Measurements from ENCODE around the gene CD274.
"Not testable (repeated sequence)": the region's sequence is repeated elsewhere in the genome, so short reads cannot be mapped to it uniquely, and the experiment has no call there.

The CD274 gene

DNA sequence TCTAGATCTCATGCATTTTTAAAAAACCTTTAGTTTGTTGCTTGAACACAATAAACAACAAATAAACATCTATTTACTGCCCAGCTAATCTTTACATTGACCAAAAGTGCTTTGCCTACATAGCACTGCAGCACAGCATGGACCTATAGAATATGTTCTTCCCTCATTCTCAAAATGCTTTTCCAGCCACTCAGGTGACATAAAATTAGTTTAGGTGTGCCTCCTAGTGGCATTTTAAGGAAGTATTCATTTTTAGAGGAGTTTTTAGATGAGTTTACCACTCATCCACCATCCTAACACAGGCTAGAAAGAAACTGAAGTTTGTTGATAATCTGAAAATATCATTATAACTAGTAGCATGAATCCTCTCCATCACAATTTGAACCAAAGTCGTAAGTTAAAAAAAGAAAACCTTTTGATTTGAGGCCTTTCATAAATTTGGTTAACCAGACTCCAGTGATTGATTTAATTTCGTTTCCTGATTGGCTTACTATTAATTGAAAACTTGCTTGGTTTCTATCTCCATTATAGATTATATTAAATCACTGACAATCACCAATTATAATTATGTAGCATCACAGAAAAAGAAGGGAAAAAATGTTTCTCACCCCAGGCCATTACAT lies 25.2 kb upstream of the CD274 start:
- Histone ChIP-seq H3K27ac (no peak overlapping the region), H3K9me3 (ENCODE audit: low read depth, low read length) (no peaks in the 10 kb centered on the region), H3K36me3 (ENCODE audit: insufficient read depth, low read length) (no peaks in the 10 kb centered on the region), H3K9ac (ENCODE audit: insufficient read length) (no peak overlapping the region), H3K4me3 (no peak overlapping the region)
- DNase-seq (ENCODE audit: low read depth, low spot score), result peak; percentile 24
- TF ChIP-seq EZH2 (IDR thresholded peaks at IDR 0.05), result no peak
- no peak for TF ChIP-seq POLR2AphosphoS5 (IDR thresholded peaks at IDR 0.05; ENCODE audit: borderline replicate concordance, low read depth, low read length)
- no peak for TF ChIP-seq FOXP2 (optimal IDR thresholded peaks at IDR 0.05; ENCODE audit: control extremely low read depth, extremely low read length, insufficient read depth)

DNA sequence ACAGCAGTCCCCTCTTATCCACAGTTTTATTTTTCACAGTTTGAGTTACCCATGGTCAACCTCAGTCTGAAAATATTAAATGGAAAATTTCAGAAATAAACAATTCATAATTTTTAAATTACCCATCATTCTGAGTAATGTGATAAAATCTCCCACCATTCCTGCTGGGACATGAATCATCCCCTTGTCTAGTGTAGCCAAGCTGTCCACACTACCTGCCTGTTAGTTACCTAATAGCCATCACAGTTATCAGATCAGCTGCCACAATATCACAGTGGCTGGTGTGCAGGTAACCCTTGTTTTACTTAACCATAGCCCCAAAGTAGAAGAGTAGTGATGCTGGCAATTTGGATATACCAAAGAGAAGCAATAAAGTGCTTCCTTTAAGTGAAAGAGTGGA lies 23.3 kb upstream of the CD274 start:
- Histone ChIP-seq H3K36me3 (ENCODE audit: insufficient read depth, low read length) (no peaks in the 10 kb centered on the region), H3K9ac (ENCODE audit: insufficient read length) (no peak overlapping the region), H3K9me3 (ENCODE audit: low read depth, low read length) (no peaks in the 10 kb centered on the region), H3K27ac (no peak overlapping the region), H3K4me3 (no peak overlapping the region)
- TF ChIP-seq FOXP2 (optimal IDR thresholded peaks at IDR 0.05; ENCODE audit: control extremely low read depth, extremely low read length, insufficient read depth) (no peak), POLR2AphosphoS5 (IDR thresholded peaks at IDR 0.05; ENCODE audit: borderline replicate concordance, low read depth, low read length) (no peak), EZH2 (IDR thresholded peaks at IDR 0.05) (no peak)
- DNase-seq (ENCODE audit: low read depth, low spot score), result no peak

DNA sequence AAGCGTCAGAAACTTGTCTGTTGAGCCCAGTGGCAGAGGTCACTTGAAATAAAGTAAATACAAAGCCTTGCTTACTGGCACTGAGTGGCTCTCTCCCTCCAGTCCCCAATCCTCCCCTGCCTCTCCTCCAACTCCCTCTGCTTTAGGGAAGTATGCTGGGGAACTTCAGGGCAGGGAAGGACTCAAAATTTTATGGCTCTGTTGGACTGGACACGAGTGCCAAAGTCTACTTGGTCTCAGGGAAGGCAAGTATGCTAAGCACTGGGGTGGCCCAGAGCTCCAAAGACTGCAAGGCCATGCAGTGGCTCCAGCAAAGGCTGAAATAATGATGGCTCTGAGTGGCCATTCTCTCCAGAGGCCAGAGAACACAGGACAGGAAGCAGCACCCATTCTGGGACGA lies 22.2 kb upstream of the CD274 start:
- no peak for DNase-seq (ENCODE audit: low read depth, low spot score)
- Histone ChIP-seq H3K9ac (ENCODE audit: insufficient read length) (no peak overlapping the region), H3K4me3 (no peak overlapping the region), H3K36me3 (ENCODE audit: insufficient read depth, low read length) (no peaks in the 10 kb centered on the region), H3K9me3 (ENCODE audit: low read depth, low read length) (no peaks in the 10 kb centered on the region), H3K27ac (no peak overlapping the region)
- TF ChIP-seq POLR2AphosphoS5 (IDR thresholded peaks at IDR 0.05; ENCODE audit: borderline replicate concordance, low read depth, low read length) (no peak), EZH2 (IDR thresholded peaks at IDR 0.05) (no peak), FOXP2 (optimal IDR thresholded peaks at IDR 0.05; ENCODE audit: control extremely low read depth, extremely low read length, insufficient read depth) (no peak)

DNA sequence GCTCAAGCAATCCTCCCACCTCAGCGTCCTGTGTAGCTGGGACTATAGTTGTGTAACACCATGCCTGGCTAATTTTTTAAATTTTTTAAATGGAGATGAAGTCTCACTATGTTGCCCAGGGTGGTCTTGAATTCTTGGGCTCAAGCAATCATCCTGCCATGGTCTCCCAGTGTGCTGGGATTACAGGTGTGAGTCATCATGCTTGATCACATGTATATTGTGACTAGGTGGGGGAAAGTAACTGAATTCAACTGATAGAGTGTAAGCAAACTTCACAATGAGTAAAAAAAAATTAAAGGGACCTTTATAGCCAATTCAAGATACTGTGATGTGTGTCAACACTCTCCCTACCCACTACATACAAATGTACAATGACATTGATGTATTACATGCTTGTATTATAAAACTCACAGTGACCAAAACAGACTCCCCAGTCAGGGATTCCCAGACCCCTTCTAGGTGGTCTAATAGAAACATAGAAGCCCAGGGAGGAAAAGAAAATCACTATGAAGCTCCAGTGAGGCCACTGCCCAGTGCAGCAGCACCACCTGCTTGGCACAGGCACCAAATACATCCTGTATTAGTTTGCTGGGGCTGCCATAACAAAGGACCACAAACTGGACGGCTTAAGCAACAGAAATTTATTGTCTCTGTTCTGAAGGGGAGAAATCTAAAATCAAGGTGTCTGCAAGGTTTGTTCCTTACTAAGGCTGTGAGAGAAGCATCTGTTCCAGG lies 21.4 kb upstream of the CD274 start:
- Histone ChIP-seq H3K36me3 (ENCODE audit: insufficient read depth, low read length) (no peaks in the 10 kb centered on the region), H3K27ac (no peak overlapping the region), H3K9ac (ENCODE audit: insufficient read length) (no peak overlapping the region), H3K4me3 (no peak overlapping the region), H3K9me3 (ENCODE audit: low read depth, low read length) (no peaks in the 10 kb centered on the region)
- no peak for TF ChIP-seq FOXP2 (optimal IDR thresholded peaks at IDR 0.05; ENCODE audit: control extremely low read depth, extremely low read length, insufficient read depth)
- no peak for DNase-seq (ENCODE audit: low read depth, low spot score)

DNA sequence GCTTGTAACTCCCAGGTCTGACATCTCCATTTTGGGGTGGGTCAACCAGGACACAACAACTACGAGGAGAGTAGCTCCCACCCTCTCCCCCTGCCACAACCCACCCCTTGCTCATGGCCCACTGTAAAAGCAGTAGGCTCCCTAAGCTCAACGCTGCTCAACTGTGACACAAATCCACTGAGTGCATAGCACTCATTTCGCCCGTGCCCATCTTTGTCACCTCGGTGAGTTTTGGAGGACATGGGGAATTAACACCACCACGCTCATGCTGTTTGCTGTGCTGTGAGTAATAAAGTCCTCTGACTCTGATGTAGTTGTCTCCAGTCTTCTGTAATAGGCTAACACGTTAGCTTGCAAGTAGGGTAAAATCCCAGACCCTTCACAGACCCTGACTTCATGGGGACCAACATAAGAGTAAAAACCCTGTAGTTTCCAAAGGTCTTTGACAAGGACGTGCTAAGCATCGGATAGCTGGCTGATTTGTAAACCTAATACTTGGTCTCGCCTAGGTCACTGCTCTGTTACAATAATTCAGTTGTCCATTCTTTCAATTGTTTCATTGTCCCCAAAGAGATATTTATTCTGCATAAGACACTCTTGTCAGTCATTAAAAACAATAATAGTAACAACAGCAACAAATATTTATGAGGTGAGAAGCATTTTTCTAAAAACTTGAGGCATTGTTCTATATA lies 20.3 kb upstream of the CD274 start:
- TF ChIP-seq FOXP2 (optimal IDR thresholded peaks at IDR 0.05; ENCODE audit: control extremely low read depth, extremely low read length, insufficient read depth), result no peak
- TF ChIP-seq POLR2AphosphoS5 (IDR thresholded peaks at IDR 0.05; ENCODE audit: borderline replicate concordance, low read depth, low read length), result no peak
- TF ChIP-seq EZH2 (IDR thresholded peaks at IDR 0.05), result no peak
- no peak overlapping the region for H3K27ac ChIP-seq
- H3K36me3 ChIP-seq (ENCODE audit: insufficient read depth, low read length), result no peaks in the 10 kb centered on the region
- no peak overlapping the region for H3K9ac ChIP-seq (ENCODE audit: insufficient read length)
- no peak for DNase-seq (ENCODE audit: low read depth, low spot score)
- no peaks in the 10 kb centered on the region for H3K9me3 ChIP-seq (ENCODE audit: low read depth, low read length)
- H3K4me3 ChIP-seq, result no peak overlapping the region

DNA sequence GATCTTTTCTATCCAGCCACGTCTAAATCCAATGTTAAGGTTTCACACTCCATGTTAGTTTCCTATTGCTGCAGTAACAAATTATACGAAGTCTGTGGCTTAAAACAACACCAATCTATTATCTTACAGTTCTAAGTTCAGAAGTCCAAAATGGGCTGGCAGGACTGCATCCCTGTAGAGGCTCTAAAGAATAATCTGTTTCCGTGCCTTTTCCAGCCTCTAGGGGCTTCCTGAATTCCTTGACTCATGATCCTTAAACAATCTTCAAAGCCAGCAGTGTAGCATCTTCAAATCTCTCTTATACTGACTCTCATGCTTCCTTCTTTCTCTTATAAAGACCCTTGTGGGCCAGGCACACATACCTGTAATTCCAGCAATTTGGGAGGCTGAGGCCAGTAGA lies 19.4 kb upstream of the CD274 start:
- no peak overlapping the region for H3K27ac ChIP-seq
- no peak overlapping the region for H3K4me3 ChIP-seq
- H3K36me3 ChIP-seq (ENCODE audit: insufficient read depth, low read length), result 0 out of 2 replicates have a peak, but pooled peaks cover 4% of the 10 kb centered on the region
- DNase-seq (ENCODE audit: low read depth, low spot score), result no peak
- TF ChIP-seq FOXP2 (optimal IDR thresholded peaks at IDR 0.05; ENCODE audit: control extremely low read depth, extremely low read length, insufficient read depth), result no peak
- H3K9ac ChIP-seq (ENCODE audit: insufficient read length), result no peak overlapping the region
- H3K9me3 ChIP-seq (ENCODE audit: low read depth, low read length), result no peaks in the 10 kb centered on the region

DNA sequence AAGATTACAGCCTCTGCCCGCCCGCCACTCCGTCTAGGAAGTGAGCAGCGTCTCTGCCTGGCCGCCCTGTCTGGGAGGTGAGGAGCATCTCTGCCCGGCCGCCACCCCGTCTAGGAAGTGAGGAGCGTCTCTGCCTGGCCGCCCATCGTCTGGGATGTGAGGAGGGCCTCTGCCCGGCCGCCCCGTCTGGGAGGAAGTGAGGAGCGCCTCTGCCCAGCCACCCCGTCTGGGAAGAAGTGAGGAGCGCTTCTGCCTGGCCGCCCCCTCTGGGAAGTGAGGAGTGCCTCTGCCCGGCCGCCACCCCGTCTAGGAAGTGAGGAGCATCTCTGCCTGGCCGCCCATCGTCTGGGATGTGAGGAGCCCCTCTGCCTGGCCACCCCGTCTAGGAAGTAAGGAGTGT lies 17.5 kb upstream of the CD274 start:
- not testable (repeated sequence) for DNase-seq (ENCODE audit: low read depth, low spot score); H3K9me3 ChIP-seq (ENCODE audit: low read depth, low read length); H3K27ac ChIP-seq; H3K9ac ChIP-seq (ENCODE audit: insufficient read length); H3K4me3 ChIP-seq; H3K36me3 ChIP-seq (ENCODE audit: insufficient read depth, low read length)

DNA sequence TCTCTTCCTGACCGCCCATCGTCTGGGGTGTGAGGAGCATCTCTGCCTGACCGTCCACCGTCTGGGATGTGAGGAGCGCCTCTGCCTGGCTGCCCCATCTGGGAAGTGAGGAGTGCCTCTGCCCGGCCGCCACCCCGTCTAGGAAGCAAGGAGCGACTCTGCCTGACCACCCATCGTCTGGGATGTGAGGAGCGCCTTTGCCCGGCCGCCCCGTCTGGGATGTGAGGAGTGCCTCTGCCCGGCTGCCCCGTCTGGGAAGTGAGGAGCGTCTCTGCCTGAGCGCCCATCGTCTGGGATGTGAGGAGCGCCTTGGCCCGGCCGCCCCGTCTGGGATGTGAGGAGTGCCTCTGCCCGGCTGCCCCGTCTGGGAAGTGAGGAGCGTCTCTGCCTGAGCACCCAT lies 17.0 kb upstream of the CD274 start:
- H3K9ac ChIP-seq (ENCODE audit: insufficient read length); H3K9me3 ChIP-seq (ENCODE audit: low read depth, low read length); DNase-seq (ENCODE audit: low read depth, low spot score): not testable (repeated sequence)

DNA sequence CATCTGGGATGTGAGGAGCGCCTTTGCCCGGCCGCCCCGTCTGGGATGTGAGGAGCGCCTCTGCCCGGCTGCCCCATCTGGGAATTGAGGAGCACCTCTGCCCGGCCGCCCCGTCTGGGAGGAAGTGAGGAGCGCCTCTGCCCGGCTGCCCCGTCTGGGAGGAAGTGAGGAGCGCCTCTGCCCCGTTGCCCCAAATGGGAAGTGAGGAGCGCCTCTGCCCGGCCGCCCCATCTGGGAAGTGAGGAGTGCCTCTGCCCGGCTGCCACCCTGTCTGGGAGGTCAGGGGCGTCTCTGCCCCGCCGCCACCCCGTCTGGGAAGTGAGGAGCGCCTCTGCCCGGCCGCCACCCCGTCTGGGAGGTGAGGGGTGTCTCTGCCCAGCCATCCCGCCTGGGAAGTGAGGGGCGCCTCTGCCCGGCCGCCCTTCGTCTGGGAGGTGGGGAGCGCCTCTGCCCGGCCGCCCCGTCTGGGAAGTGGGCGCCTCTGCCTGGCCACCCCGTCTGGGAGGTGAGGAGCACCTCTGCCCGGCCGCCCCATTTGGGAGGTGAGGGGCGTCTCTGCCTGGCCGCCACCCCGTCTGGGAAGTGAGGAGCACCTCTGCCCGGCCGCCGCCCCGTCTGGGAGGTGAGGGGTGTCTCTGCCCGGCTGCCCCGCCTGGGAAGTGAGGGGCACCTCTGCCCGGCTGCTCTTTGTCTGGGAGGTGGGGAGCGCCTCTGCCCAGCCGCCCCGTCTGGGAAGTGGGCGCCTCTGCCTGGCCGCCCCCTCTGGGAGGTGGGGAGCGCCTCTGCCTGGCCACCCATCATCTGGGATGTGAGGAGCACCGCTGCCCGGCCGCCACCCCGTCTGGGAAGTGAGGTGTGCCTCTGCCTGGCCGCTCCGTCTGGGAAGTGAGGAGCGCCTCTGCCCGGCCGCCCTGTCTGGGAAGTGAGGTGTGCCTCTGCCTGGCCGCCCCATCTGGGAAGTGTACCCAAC lies 16.2 kb upstream of the CD274 start:
- H3K9ac ChIP-seq (ENCODE audit: insufficient read length); H3K36me3 ChIP-seq (ENCODE audit: insufficient read depth, low read length); H3K4me3 ChIP-seq: not testable (repeated sequence)

More for the DNA sequence above, 17.0 kb upstream of the CD274 start:
- H3K4me3 ChIP-seq; H3K36me3 ChIP-seq (ENCODE audit: insufficient read depth, low read length); H3K27ac ChIP-seq: not testable (repeated sequence)

More for the DNA sequence above, 16.2 kb upstream of the CD274 start:
- not testable (repeated sequence) for DNase-seq (ENCODE audit: low read depth, low spot score); H3K9me3 ChIP-seq (ENCODE audit: low read depth, low read length); H3K27ac ChIP-seq

Data from SK-N-MC (cell line).